ENCODE data around the gene TXLNA.

The TXLNA gene

GRCh38 chr1:32228771-32229170 lies 49.3 kb downstream of the TXLNA start:
- Histone ChIP-seq H3K4me2 (ENCODE audit: low read depth, low read length, poor library complexity, severe bottlenecking) (no peak overlapping the region), H3K9me2 (replicated peaks; ENCODE audit: low read depth, low read length) (no peaks in the 10 kb centered on the region), H3F3A (ENCODE audit: low read depth) (no peaks in the 10 kb centered on the region), H3K36me3 (ENCODE audit: insufficient read depth, low read length) (peaks cover 20% of the 10 kb centered on the region), H3K79me2 (ENCODE audit: insufficient read depth, low read length) (peaks cover 6% of the 10 kb centered on the region; the same call in 1 of the 2 replicates), H2AFZ (ENCODE audit: low read length) (no peak overlapping the region), H4K20me1 (ENCODE audit: insufficient read depth, low read length, poor library complexity, severe bottlenecking) (no peaks in the 10 kb centered on the region), H3K27me3 (ENCODE audit: insufficient read depth, low read length, poor library complexity, severe bottlenecking) (no peaks in the 10 kb centered on the region), H3K4me3 (ENCODE audit: low read length, poor library complexity, severe bottlenecking) (no peak overlapping the region), H3K4me1 (ENCODE audit: insufficient read depth, low read length, poor library complexity, severe bottlenecking) (peaks cover 6% of the 10 kb centered on the region), H3K9ac (ENCODE audit: low read depth, low read length, poor library complexity, severe bottlenecking) (no peak overlapping the region), H3K9me3 (ENCODE audit: insufficient read depth, low read depth, low read length) (no peaks in the 10 kb centered on the region)
- TF ChIP-seq, protein P1, sequence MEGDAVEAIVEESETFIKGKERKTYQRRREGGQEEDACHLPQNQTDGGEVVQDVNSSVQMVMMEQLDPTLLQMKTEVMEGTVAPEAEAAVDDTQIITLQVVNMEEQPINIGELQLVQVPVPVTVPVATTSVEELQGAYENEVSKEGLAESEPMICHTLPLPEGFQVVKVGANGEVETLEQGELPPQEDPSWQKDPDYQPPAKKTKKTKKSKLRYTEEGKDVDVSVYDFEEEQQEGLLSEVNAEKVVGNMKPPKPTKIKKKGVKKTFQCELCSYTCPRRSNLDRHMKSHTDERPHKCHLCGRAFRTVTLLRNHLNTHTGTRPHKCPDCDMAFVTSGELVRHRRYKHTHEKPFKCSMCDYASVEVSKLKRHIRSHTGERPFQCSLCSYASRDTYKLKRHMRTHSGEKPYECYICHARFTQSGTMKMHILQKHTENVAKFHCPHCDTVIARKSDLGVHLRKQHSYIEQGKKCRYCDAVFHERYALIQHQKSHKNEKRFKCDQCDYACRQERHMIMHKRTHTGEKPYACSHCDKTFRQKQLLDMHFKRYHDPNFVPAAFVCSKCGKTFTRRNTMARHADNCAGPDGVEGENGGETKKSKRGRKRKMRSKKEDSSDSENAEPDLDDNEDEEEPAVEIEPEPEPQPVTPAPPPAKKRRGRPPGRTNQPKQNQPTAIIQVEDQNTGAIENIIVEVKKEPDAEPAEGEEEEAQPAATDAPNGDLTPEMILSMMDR (conservative IDR thresholded peaks at IDR 0.05; ENCODE audit: low read length) = no peak
- no peak for TF ChIP-seq EZH2phosphoT487 (IDR thresholded peaks at IDR 0.05; ENCODE audit: borderline replicate concordance)

GRCh38 chr1:32231843-32232432 lies 52.5 kb downstream of the TXLNA start:
- Histone ChIP-seq H3K4me1 (ENCODE audit: insufficient read depth, low read length, poor library complexity, severe bottlenecking) (no peaks in the 10 kb centered on the region), H2AFZ (ENCODE audit: low read length) (no peak overlapping the region), H3K4me2 (ENCODE audit: low read depth, low read length, poor library complexity, severe bottlenecking) (no peak overlapping the region), H3K9ac (ENCODE audit: low read depth, low read length, poor library complexity, severe bottlenecking) (no peak overlapping the region), H3K9me2 (replicated peaks; ENCODE audit: low read depth, low read length) (no peaks in the 10 kb centered on the region), H3K9me3 (ENCODE audit: insufficient read depth, low read depth, low read length) (no peaks in the 10 kb centered on the region), H3F3A (ENCODE audit: low read depth) (no peaks in the 10 kb centered on the region), H3K79me2 (ENCODE audit: insufficient read depth, low read length) (no peaks in the 10 kb centered on the region), H4K20me1 (ENCODE audit: insufficient read depth, low read length, poor library complexity, severe bottlenecking) (no peaks in the 10 kb centered on the region), H3K36me3 (ENCODE audit: insufficient read depth, low read length) (peaks cover 20% of the 10 kb centered on the region), H3K27me3 (ENCODE audit: insufficient read depth, low read length, poor library complexity, severe bottlenecking) (no peaks in the 10 kb centered on the region), H3K4me3 (ENCODE audit: low read length, poor library complexity, severe bottlenecking) (no peak overlapping the region)
- TF ChIP-seq, protein P1 (conservative IDR thresholded peaks at IDR 0.05; ENCODE audit: low read length) = no peak
- no peak for TF ChIP-seq EZH2phosphoT487 (IDR thresholded peaks at IDR 0.05; ENCODE audit: borderline replicate concordance)

DNA sequence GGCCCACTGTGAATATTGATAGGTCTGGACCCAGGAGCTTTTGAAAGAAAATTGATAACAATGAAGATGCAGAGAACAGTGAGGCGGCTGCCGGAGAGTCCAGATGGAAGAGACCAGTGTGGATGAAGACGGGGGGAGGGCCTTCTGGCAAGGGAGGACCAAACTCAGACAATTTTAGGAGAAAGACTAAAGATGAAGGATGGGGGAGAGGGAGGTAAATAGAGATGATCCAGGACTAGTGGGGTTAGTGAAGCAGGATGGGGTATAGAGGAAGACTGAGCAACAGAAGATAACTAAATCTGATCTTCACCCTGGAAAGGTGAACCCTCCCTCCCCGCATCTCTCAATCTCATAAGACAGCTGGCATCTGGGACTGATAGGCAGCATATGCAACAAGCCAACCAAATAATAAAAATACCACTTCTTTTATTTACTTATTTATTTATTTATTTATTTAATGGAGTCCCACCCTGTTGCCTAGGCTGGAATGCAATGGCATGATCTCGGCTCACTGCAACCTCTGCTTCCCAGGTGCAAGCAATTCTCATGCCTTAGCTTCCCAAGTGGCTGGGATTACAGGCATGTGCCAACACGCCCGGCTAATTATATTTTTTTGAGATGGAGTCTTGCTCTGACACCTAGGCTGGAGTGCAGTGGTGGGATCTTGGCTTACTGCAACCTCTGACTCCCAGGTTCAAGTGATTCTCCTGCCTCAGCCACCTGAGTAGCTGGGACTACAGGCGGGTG lies 53.3 kb downstream of the TXLNA start:
- Histone ChIP-seq H3K9me2 (replicated peaks; ENCODE audit: low read depth, low read length) (no peaks in the 10 kb centered on the region), H3K4me3 (ENCODE audit: low read length, poor library complexity, severe bottlenecking) (no peak overlapping the region), H3K9ac (ENCODE audit: low read depth, low read length, poor library complexity, severe bottlenecking) (no peak overlapping the region), H3K36me3 (ENCODE audit: insufficient read depth, low read length) (peaks cover 20% of the 10 kb centered on the region), H3K27me3 (ENCODE audit: insufficient read depth, low read length, poor library complexity, severe bottlenecking) (no peaks in the 10 kb centered on the region), H3K4me2 (ENCODE audit: low read depth, low read length, poor library complexity, severe bottlenecking) (no peak overlapping the region), H3K79me2 (ENCODE audit: insufficient read depth, low read length) (no peaks in the 10 kb centered on the region), H3F3A (ENCODE audit: low read depth) (no peaks in the 10 kb centered on the region), H3K4me1 (ENCODE audit: insufficient read depth, low read length, poor library complexity, severe bottlenecking) (no peaks in the 10 kb centered on the region), H2AFZ (ENCODE audit: low read length) (no peak overlapping the region), H3K9me3 (ENCODE audit: insufficient read depth, low read depth, low read length) (no peaks in the 10 kb centered on the region), H4K20me1 (ENCODE audit: insufficient read depth, low read length, poor library complexity, severe bottlenecking) (no peaks in the 10 kb centered on the region)
- TF ChIP-seq, protein P1 (conservative IDR thresholded peaks at IDR 0.05; ENCODE audit: low read length) = no peak
- no peak for TF ChIP-seq EZH2phosphoT487 (IDR thresholded peaks at IDR 0.05; ENCODE audit: borderline replicate concordance)
